Islet of Langerhans (tissue), 1 donor: ENCODE results near the gene MGP.

Source experiments
- FAIRE-seq: peaks from one replicate; lab custom pipeline; 2011; peaks lifted over from hg19 to GRCh38; lab: Jason Lieb, UNC

The MGP gene

GRCh38 chr12:14902465-14902864 is 16.8 kb upstream of the MGP start:
- FAIRE-seq: peak; percentile 76

DNA sequence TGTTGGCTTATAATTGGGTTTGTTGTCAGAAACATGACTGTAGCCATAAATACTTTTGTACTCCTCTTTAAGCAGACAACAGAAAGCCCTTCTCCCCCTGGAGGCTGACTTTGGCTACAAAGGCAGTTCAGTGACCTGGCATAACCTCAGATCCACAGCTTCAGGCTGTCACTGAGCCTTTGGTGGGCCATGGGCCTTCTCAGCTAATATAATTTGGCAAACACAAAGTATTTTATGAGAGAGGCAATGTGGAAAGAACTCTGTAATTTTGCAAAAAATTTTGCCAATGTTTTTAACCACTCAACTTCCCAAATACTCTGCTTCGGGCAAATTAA is 15.5 kb upstream of the MGP start:
- no peak for FAIRE-seq

DNA sequence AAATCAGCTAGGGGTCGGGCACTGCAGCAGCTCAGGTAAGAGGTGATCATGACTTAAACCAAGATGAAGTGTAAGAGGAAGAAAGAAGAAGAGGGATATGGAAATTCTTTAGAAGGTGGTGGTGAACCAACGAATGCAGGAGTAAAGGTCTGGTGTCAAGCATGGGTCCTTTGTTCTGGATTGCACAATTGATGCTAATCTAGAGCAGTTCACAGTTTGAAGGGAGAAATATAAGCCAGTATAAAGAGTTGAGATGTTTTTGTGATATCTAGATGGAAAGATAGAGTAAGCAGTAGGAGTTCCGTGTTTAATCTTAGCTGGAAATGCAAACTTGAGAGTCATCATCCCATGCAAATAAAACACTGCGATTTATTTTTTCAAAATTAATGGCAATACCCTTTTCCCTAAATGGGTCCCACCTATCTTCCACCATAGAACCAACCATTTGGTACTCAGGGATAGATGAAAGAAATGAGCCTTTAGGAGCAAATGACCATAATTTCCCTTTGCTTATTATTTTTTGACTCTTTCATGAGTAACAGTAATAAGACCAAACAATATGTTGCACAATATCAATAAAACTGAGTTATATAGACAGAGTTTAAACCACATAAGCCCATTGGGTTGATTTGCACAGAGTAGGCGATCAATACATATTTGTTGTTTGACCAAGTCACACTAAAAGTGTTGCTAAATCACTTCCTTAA is 15.0 kb upstream of the MGP start:
- FAIRE-seq: no peak

DNA sequence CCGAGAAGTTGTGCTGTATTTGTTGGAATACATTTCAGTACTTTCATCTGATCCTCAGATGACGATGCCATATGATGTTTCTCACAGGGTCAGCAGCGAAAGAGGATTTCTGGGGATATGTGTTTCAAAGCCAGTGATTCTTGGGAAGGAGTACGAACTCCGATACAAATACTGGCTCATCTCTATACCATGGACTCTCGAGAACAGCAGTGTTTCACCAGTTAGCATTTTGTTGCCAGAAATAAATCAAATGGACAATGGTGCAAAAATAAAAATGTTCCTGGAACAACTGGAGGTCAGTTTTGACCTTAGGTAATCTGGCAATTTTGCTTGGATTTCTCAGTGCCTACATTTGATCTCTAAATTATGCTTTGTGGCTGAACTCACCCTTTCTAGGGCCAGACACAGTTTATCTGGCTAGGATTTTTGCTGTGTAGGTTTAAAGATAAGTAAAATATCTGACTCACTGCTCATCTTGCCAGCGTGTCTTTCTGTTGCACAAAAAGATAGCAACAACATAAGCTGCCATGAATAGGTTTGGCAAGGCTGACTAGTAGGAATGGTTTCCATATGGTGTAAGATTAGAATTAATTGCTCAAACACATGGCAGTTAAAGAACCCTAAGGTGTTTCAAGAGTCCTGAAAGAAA is 11.0 kb upstream of the MGP start:
- no peak for FAIRE-seq

- FAIRE-seq: no peak
Measured at GRCh38 chr12:14893506-14894250, 8.0 kb upstream of the MGP start.

GRCh38 chr12:14892726-14893505 is 7.3 kb upstream of the MGP start:
- FAIRE-seq: no peak

DNA sequence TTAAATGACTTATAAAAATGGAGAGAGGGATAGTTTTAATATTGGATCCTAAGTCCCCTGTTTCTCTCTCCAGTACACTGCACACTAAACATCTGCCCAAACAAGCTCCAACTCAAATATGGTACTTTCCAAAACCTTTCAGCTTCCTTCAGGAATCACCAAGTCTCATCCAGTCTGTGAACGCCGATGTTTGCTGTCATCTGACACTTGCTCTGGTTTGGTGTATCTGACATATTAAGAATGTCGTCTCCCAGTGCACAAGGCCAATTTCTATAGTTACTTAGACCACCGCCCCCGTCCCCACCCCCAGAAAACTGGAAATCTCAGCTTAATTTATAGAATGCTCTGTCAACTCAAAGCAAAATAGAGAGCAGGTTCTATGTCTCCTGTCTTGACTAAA is 5.0 kb upstream of the MGP start:
- FAIRE-seq: no peak

DNA sequence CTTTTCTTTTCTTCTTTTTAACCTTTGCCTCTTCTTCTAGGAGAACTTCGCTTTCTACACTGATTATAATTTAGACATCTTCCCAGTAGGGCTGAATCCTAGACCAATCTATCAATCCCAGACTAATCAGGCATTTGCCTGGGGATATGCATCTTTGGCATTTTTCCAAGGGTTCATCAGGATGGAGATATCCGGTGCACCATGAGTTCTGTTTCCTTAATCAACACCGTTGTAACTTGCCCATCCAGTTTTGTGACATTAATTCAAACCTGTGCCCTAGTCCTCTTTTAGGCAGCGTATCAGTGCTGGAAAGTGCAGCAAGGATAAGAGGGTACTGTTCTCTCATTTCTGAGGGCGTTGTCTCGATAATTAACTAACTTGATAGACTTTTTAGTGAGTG is 617 bp upstream of the MGP start:
- no peak for FAIRE-seq

DNA sequence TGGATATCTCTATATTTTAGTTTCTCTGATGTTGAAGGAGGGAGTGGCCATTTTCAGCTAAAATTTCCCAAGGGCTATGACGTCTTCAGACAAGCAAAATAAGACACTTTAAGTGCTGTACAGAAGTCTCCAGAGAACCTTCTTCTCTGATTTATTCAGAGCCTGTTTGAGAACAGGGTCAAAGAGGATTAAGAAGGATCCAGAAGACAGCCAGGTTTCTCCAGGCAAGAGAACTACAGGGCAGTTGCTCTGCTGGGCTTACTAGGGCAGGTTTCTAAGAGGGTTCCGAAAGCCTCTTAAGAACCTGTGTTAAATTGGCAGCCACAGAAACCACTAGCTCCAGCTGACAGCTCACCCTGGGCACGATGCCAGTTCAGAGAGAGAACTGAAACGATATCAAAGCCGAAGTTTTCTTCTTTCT is 1.2 kb downstream of the MGP start:
- peak; percentile 71 for FAIRE-seq

GRCh38 chr12:14883686-14884085 is 2.0 kb downstream of the MGP start:
- FAIRE-seq: no peak

DNA sequence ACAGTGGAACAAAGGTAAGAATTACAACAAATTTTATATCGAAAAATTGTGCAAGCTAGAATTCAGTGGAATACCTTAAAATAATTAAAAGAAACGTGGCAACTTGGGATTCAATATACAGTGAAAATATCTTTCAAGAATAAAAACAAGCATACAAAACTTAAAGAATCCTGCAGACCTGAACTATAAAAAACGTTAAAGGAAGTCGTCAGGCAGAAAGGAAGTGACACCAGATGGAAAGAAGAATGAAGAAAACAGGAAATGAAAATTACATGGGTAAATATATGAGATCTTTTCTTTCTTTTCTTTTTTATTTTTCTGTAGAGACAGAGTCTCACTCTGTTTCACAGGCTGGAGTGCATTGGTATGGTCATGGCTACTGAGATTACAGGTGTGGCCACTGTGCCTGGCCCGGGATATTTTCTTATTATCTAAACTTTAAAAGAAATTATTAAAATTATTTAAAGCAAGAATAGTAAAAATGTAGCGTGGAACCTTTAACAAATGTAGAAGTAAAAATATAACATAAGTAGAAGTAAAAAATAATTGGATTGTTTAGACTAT is 4.7 kb downstream of the MGP start:
- FAIRE-seq: no peak

GRCh38 chr12:14879222-14879933 is 6.3 kb downstream of the MGP start:
- no peak for FAIRE-seq

DNA sequence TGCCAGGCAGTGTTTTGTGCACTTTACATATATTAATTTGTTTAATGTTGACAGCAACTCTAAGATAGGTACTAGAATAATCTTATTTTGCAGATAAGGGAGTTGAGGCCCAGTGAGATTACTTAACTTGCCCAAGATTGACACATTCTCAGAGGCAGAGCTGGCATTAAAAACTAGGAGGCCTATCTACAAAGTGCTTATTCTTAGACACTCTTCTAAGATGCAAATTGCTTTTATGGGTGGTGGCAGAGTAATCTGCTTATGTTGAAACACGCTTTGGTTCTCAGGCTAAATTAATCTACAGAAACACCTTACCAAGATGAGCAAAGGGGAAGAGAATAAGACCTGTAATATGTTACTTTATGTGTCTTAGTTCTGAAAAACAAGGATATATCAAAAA is 7.2 kb downstream of the MGP start:
- FAIRE-seq: no peak

- no peak for FAIRE-seq
Measured at GRCh38 chr12:14876833-14877232, 8.8 kb downstream of the MGP start.

- no peak for FAIRE-seq
Measured at GRCh38 chr12:14874882-14875281, 10.8 kb downstream of the MGP start.

GRCh38 chr12:14873440-14874185 is 12.0 kb downstream of the MGP start:
- FAIRE-seq: no peak

DNA sequence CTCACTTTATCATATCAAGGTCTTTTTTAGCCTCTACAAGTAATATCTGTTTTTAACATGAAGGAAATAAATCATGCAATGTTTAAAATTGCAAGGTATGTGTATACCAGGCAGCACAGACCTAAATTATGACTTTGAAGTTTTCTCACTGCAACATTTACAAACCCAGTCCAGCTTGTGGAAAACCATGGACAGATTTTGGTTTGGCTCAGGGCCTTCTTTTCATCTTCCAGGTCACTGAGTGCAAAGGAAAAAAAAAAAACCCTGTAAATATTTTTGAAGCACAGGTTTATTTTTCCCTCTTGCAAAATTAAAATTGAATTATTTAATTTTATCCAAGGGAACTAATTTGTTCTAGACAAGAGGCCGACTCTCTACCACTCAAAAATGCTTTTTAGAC is 13.8 kb downstream of the MGP start:
- no peak for FAIRE-seq

DNA sequence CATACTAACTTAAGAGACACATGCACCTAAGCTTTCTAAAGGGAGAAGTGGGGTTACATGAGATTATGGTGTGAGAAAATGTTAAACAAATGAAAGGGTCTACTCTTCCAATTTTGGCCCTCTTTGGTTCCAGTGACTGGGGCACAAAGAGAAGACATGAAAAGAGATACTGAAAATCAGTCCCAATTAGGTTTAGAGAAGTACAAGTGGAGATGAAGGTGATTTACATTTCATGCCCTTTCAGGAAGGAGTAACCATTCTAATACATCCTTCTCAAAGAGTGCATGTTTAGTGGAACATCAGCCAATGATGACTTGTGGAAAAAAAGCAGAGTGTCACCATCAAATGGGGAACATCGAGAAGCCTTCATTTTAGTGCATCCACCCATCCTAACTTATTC is 14.4 kb downstream of the MGP start:
- no peak for FAIRE-seq

DNA sequence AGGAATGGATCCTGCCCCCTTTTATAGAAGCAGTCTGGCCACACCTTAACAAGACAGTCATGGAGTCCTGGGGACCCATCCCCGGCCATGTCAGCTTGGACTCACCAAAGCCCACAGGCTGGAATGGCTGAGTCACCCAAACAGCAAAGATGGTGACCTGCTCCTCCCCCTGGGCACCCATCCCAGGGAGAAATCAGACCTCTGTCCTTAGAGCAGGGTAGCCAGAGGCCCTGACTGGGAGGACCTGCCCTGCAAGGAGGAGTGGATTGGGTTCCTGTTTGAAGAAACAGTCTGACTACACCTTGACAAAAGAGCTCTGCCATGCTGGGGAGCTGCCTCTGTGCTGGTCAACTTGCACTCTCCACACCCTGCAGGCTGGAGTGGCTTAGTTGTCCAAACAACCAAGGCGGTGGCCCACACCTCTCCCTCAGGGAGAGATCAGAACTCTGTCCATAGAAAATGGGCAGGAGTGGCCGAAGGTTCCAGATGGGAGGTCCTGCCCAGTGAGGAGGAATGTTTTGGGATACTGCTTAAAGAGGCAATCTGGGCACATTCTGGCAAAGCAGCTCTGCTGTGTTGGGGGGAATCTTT is 16.6 kb downstream of the MGP start:
- no peak for FAIRE-seq

DNA sequence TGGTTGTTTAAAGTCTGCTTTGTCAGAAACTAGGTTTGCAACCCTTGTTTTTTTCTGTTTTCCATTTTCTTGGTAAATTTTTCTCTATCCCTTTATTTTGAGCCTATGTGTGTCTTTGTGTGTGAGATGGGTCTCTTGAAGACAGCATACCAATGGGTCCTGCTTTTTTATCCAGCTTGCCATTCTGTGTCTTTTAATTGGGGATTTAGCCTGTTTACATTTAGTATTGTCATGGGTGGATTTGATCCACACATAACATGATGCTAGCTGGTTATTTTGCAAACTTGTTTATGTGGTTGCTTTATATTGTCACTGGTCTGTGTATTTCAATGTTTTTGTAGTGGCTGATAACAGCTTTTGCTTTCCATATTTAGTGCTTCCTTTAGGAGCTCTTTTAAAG is 25.2 kb downstream of the MGP start:
- FAIRE-seq: no peak

- no peak for FAIRE-seq
Measured at GRCh38 chr12:14858513-14858912, 27.1 kb downstream of the MGP start.
